Natural killer cell (primary cell): Measurements from ENCODE around the gene AQP7. TPM values are rescaled to one million over a fixed set of nuclear protein-coding genes. Genes with fewer than 3 reads are reported as not detected.

Experiments used
- ATAC-seq, 3 donors: fragments of 150-1000 bp in 2 of 3; fragments of 200-7000 bp in 1 of 3; cut with Tn5 transposase; 1 replicate in 1 of 3; 2 replicates in 2 of 3; pipeline ENCODE4 v1.10.0; 2021; ENCODE audit warnings: mild to moderate bottlenecking in 2 of 3, moderate library complexity in 2 of 3
- DNase-seq, 2 donors: peaks; one replicate each; pipeline versions ENCODE4 v3.0.0 to v3.0.0-alpha.2; 2013 to 2021; ENCODE audit warnings: mixed read lengths in 1 of 2
- H3K27ac ChIP-seq: one replicate; pipeline ENCODE4 v1.5.1; 2013; ENCODE audit warnings: mild to moderate bottlenecking, low read length
- H3K27me3 ChIP-seq: one replicate; pipeline ENCODE4 v1.6.1; 2013; ENCODE audit warnings: low read length; ENCODE audit not compliant: control insufficient read depth, insufficient read depth
- H3K36me3 ChIP-seq: one replicate; pipeline ENCODE4 v1.6.1; 2013; ENCODE audit warnings: low read length; ENCODE audit not compliant: control insufficient read depth, insufficient read depth
- H3K4me1 ChIP-seq: one replicate; pipeline ENCODE4 v1.6.1; 2013; ENCODE audit warnings: low read length; ENCODE audit not compliant: control insufficient read depth, insufficient read depth
- H3K4me3 ChIP-seq: one replicate; pipeline ENCODE4 v1.5.1; 2013; ENCODE audit warnings: low read length
- H3K9me3 ChIP-seq: one replicate; pipeline ENCODE4 v1.6.1; 2013; ENCODE audit warnings: low read length; ENCODE audit not compliant: control insufficient read depth, insufficient read depth
- H3K27ac Mint-ChIP-seq, 2 donors: one replicate each; pipeline ENCODE4 v1.8.0; 2022; ENCODE audit warnings: mild to moderate bottlenecking in 2 of 2, mixed read lengths in 2 of 2, moderate library complexity in 1 of 2
- H3K27me3 Mint-ChIP-seq, 2 donors: one replicate each; pipeline ENCODE4 v1.8.0; 2022; ENCODE audit warnings: low read depth in 2 of 2, mixed read lengths in 2 of 2
- H3K36me3 Mint-ChIP-seq: one replicate; pipeline ENCODE4 v1.8.0; 2022; ENCODE audit warnings: mixed read lengths
- H3K4me1 Mint-ChIP-seq, 2 donors: one replicate each; pipeline ENCODE4 v1.8.0; 2022; ENCODE audit warnings: mixed read lengths in 2 of 2
- H3K4me3 Mint-ChIP-seq: one replicate; pipeline ENCODE4 v1.8.0; 2022; ENCODE audit warnings: mild to moderate bottlenecking, moderate library complexity, mixed read lengths
- H3K9me3 Mint-ChIP-seq, 2 donors: one replicate each; pipeline ENCODE4 v1.8.0; 2022; ENCODE audit warnings: mixed read lengths in 2 of 2
- CTCF ChIP-seq: fragments of 200-600 bp; IDR thresholded peaks from one replicate; pipeline ENCODE4 v1.8.0; 2022; ENCODE audit warnings: antibody characterized with exemption
- WGBS: methylation state at CpG from one replicate; pipeline ENCODE4 v1.1.7; 2013; ENCODE audit warnings: missing lambda C conversion rate; ENCODE audit not compliant: insufficient coverage; 5-methylcytosine and 5-hydroxymethylcytosine counted together
- intact Hi-C: fragments of 100-400 bp; cut with micrococcal nuclease; formaldehyde crosslinking; loops from one replicate; pipeline ENCODE4 v1.14.2; 2022
- total RNA-seq, 4 donors: library from RNA; stranded (reverse); fragments of 120-200 nt in 1 of 4; gene quantifications; one replicate each; pipeline versions ENCODE4 v1.2.3 to v1.2.4, GENCODE V29; 2013 to 2022

AQP7 gene
- total RNA-seq, 3 donors from 2014 or later (not counting 1 experiment from before 2014, with no cell fraction given) = not detected

GRCh38 chr9:33446946-33447798 lies 44.8 kb upstream of the AQP7 start, which contains the start of gene AQP3:
TSS of gene AQP3 (minus strand) at chr9:33447593. CDS start at chr9:33447530, 63 bp downstream.
- H3K27ac ChIP-seq = peak within 1 kb of the TSS; percentile 73

GRCh38 chr9:33446240-33446945 lies 44.0 kb upstream of the AQP7 start:
- H3K4me1 Mint-ChIP-seq = peaks cover 13 to 30% of the 10 kb centered on the region in 2 donors
- peak overlapping the region; percentile 91 for H3K4me3 Mint-ChIP-seq
- Histone ChIP-seq H3K4me3 (peak overlapping the region; percentile 54), H3K9me3 (no peaks in the 10 kb centered on the region), H3K36me3 (no peaks in the 10 kb centered on the region), H3K27me3 (no peaks in the 10 kb centered on the region), H3K27ac (peak overlapping the region; percentile 73), H3K4me1 (peaks cover 31% of the 10 kb centered on the region)
- no peak for TF ChIP-seq CTCF
- peak in 1 of 2 donors; percentile 78 for DNase-seq
- no peaks in the 10 kb centered on the region for H3K36me3 Mint-ChIP-seq
- no peaks in the 10 kb centered on the region for H3K9me3 Mint-ChIP-seq
- intact Hi-C loops = loop anchor here (2.0 kb wide), 2 partner anchors 20 to 26 kb away; partner anchors contain the start of gene NOL6
- WGBS = 16% methylated on average over 12 of the region's 12 CpGs
- peak; percentile 46 to 57 (median 54) for ATAC-seq
- no peaks in the 10 kb centered on the region for H3K27me3 Mint-ChIP-seq
- peak overlapping the region; percentile 85 to 92 for H3K27ac Mint-ChIP-seq

More at GRCh38 chr9:33446946-33447798, 44.8 kb upstream of the AQP7 start, which contains the start of gene AQP3:
- Mint-ChIP-seq H3K27me3 (no peaks in the 10 kb centered on the region), H3K4me3 (peak within 1 kb of the TSS; percentile 91), H3K27ac (peak within 1 kb of the TSS; percentile 85 to 92), H3K36me3 (no peaks in the 10 kb centered on the region), H3K9me3 (no peaks in the 10 kb centered on the region), H3K4me1 (peaks cover 13 to 30% of the 10 kb centered on the region in 2 donors)
- H3K4me3 ChIP-seq = peak within 1 kb of the TSS; percentile 54
- peaks cover 31% of the 10 kb centered on the region for H3K4me1 ChIP-seq
- H3K27me3 ChIP-seq = no peaks in the 10 kb centered on the region
- WGBS = 1% methylated on average over 49 of the region's 50 CpGs
- ATAC-seq (peak; percentile 77 to 82 (median 81)), DNase-seq (peak; percentile 49 to 85)
- intact Hi-C loops = loop anchor here (2.0 kb wide), 2 partner anchors 20 to 26 kb away; partner anchors contain the start of gene NOL6
- H3K9me3 ChIP-seq = no peaks in the 10 kb centered on the region
- no peaks in the 10 kb centered on the region for H3K36me3 ChIP-seq
- TF ChIP-seq CTCF = peak; percentile 16

GRCh38 chr9:33445389-33446239 lies 43.2 kb upstream of the AQP7 start:
- ATAC-seq (no peak), DNase-seq (peak in 1 of 2 donors; percentile 76)
- no peaks in the 10 kb centered on the region for H3K27me3 ChIP-seq
- peaks cover 31% of the 10 kb centered on the region for H3K4me1 ChIP-seq
- H3K9me3 Mint-ChIP-seq = no peaks in the 10 kb centered on the region
- peak overlapping the region; percentile 8 for H3K4me3 ChIP-seq
- intact Hi-C loops = loop anchor here (2.0 kb wide), 2 partner anchors 19 to 27 kb away; partner anchors contain the start of gene NOL6
- H3K36me3 ChIP-seq = no peaks in the 10 kb centered on the region
- peak overlapping the region; percentile 73 for H3K27ac ChIP-seq
- H3K4me1 Mint-ChIP-seq = peaks cover 13 to 30% of the 10 kb centered on the region in 2 donors
- H3K4me3 Mint-ChIP-seq = peak overlapping the region; percentile 91
- H3K36me3 Mint-ChIP-seq = no peaks in the 10 kb centered on the region
- no peaks in the 10 kb centered on the region for H3K9me3 ChIP-seq
- H3K27me3 Mint-ChIP-seq = no peaks in the 10 kb centered on the region
- WGBS = 79% methylated on average over 10 of the region's 11 CpGs
- no peak for TF ChIP-seq CTCF
- peak overlapping the region; percentile 85 to 92 for H3K27ac Mint-ChIP-seq
